GM12873 (cell line): ENCODE data around the gene CD300C.

Experiments
- TF ChIP-seq, protein P1 (sequence below): IDR thresholded peaks from 2 replicates; pipeline ENCODE4 v1.5.1; 2012; ENCODE audit warnings: low read depth, mild to moderate bottlenecking, moderate library complexity, low read length, control low read depth; ENCODE audit not compliant: insufficient read depth; ENCODE audit errors: missing control alignments

CD300C gene

GRCh38 chr17:74497471-74497870, 48.4 kb downstream of the CD300C start:
- TF ChIP-seq, protein P1, sequence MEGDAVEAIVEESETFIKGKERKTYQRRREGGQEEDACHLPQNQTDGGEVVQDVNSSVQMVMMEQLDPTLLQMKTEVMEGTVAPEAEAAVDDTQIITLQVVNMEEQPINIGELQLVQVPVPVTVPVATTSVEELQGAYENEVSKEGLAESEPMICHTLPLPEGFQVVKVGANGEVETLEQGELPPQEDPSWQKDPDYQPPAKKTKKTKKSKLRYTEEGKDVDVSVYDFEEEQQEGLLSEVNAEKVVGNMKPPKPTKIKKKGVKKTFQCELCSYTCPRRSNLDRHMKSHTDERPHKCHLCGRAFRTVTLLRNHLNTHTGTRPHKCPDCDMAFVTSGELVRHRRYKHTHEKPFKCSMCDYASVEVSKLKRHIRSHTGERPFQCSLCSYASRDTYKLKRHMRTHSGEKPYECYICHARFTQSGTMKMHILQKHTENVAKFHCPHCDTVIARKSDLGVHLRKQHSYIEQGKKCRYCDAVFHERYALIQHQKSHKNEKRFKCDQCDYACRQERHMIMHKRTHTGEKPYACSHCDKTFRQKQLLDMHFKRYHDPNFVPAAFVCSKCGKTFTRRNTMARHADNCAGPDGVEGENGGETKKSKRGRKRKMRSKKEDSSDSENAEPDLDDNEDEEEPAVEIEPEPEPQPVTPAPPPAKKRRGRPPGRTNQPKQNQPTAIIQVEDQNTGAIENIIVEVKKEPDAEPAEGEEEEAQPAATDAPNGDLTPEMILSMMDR, result no peak

DNA sequence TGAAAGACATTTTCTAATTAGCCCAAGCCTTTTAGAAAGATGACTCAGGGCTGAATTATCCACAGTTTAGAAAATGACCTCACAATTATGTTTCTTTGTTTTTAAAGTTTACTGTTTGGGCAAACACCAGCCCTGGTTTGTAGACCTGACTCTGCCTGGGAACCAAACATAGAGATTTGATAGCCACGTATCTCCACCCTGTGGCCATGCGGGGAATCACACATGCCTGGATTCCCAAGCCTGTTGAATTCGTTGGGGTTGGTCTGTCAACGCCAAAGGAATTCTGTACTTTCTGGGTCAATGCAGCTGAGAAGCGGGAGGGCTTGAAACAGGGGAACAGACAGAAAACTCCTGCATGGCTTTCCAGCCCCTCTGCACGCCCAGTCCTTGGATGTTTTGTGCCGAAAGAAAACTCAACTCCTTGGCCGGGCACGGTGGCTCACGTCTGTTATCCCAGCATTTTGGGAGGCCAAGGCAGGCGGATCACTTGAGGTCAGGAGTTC, 52.5 kb downstream of the CD300C start:
- TF ChIP-seq, protein P1, result peak; percentile 93

DNA sequence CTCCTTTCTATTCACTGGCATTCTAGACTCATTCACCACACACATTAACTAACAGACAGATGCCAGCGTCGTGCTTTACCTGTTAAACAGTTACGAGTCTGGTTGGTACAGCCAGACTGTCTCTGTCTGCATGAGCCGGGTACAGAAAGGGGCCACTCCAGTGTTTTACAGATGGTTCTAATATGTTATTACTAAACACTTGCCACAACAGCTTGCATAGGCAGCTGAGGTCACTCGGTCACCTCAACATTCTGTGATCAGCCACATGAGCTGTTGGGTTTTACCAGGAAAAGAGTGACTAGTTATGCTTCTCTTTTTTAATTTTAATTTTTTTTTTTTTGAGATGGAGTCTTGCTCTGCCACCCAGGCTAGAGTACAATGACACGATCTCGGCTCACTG, 54.3 kb downstream of the CD300C start:
- TF ChIP-seq, protein P1, result no peak
